GM21529 (cell line): ENCODE data around the gene IRF3.

Experiments
- ATAC-seq: cut with Tn5 transposase; IDR thresholded peaks from one replicate; pipeline ENCODE4 v1.9.1; 2021; ENCODE audit not compliant: unreplicated experiment

The IRF3 gene

GRCh38 chr19:49687566-49688316 is 22.1 kb upstream of the IRF3 start:
- no peak for ATAC-seq

- no peak for ATAC-seq
Measured at GRCh38 chr19:49687150-49687549, 21.5 kb upstream of the IRF3 start.

- ATAC-seq: no peak
Measured at GRCh38 chr19:49686503-49687088, 20.9 kb upstream of the IRF3 start.

- no peak for ATAC-seq
Measured at GRCh38 chr19:49685845-49686332, 20.2 kb upstream of the IRF3 start.

- no peak for ATAC-seq
Measured at GRCh38 chr19:49684983-49685553, 19.4 kb upstream of the IRF3 start.

GRCh38 chr19:49684251-49684982 is 18.8 kb upstream of the IRF3 start:
- ATAC-seq: no peak

GRCh38 chr19:49683814-49684250 is 18.2 kb upstream of the IRF3 start:
- ATAC-seq: no peak

- ATAC-seq: no peak
Measured at GRCh38 chr19:49682274-49682673, 16.6 kb upstream of the IRF3 start.

- ATAC-seq: no peak
Measured at GRCh38 chr19:49681830-49682229, 16.2 kb upstream of the IRF3 start.

- ATAC-seq: no peak
Measured at GRCh38 chr19:49680421-49681351, 15.0 kb upstream of the IRF3 start.

GRCh38 chr19:49679771-49680413 is 14.2 kb upstream of the IRF3 start:
- no peak for ATAC-seq

GRCh38 chr19:49678985-49679770 is 13.5 kb upstream of the IRF3 start:
- ATAC-seq: no peak

GRCh38 chr19:49677901-49678674 is 12.4 kb upstream of the IRF3 start:
- ATAC-seq: no peak

GRCh38 chr19:49677231-49677900 is 11.7 kb upstream of the IRF3 start, which contains the start of gene PRMT1:
TSS of gene PRMT1 (plus strand) at chr19:49677271. CDS start at chr19:49677281, 10 bp downstream.
- no peak for ATAC-seq

- peak; percentile 63 for ATAC-seq
Measured at GRCh38 chr19:49676784-49677230, 11.2 kb upstream of the IRF3 start.

- no peak for ATAC-seq
Measured at GRCh38 chr19:49676136-49676783, 10.6 kb upstream of the IRF3 start.
